GM18951 (cell line): Measurements from ENCODE around the gene THNSL1.
"Not testable (repeated sequence)": the region's sequence is repeated elsewhere in the genome, so short reads cannot be mapped to it uniquely, and the experiment has no call there.

Experiments
- POLR2A ChIP-seq: IDR thresholded peaks from 4 replicates; pipeline ENCODE4 v1.6.1; 2011; ENCODE audit warnings: mild to moderate bottlenecking; ENCODE audit not compliant: insufficient read length, insufficient read depth; ENCODE audit errors: extremely low read depth
- in situ Hi-C: fragments of 300-500 bp; cut with MboI; formaldehyde crosslinking; loops from one replicate; pipeline ENCODE4 v1.12.0; 2022; ENCODE audit warnings: low sequenced_read_pairs, mixed read lengths, inconsistent platforms; ENCODE audit not compliant: unreplicated experiment

THNSL1 gene, protein sequence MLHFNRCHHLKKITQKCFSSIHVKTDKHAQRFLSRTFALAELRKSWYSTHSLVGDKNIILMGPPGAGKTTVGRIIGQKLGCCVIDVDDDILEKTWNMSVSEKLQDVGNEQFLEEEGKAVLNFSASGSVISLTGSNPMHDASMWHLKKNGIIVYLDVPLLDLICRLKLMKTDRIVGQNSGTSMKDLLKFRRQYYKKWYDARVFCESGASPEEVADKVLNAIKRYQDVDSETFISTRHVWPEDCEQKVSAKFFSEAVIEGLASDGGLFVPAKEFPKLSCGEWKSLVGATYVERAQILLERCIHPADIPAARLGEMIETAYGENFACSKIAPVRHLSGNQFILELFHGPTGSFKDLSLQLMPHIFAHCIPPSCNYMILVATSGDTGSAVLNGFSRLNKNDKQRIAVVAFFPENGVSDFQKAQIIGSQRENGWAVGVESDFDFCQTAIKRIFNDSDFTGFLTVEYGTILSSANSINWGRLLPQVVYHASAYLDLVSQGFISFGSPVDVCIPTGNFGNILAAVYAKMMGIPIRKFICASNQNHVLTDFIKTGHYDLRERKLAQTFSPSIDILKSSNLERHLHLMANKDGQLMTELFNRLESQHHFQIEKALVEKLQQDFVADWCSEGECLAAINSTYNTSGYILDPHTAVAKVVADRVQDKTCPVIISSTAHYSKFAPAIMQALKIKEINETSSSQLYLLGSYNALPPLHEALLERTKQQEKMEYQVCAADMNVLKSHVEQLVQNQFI

DNA sequence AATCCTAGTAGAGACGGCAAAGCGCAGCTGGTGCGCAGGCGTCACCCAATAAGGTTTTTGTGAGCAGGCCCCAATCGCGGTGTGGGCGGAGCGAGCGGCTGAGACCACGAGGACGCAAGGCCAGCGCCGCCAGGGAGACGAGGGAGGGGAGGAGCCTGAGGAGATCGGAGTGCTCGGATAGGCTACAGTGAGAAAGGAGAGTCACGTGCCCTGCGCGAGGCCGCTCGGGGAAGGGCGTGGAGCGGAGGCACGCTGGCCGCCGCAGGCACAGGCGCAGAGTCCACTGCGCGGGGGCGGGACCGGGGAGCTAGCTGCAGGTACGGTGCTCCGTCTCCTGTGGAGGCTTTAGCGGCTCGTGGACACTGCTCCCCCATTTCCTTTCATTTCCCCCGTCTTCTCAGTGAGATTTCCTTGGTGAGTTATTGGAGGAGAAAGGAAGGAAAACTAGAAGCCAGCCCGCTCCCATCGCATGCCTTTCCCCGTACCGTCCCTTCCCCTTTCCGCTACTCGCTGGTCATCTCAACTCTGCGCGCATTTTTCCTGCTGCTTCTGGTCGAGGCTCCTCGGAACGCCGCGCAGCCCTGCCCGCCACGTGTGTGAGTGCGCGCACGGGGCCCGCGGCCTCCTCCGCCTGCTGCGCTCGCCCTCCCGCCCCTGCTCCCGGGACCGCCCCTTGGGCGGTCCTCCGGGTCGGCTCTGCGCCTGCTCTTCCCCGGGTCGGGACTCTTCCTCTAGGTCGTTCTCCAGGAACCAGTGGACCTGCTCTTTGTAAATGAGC lies at the start of gene THNSL1:
THNSL1 (plus strand) TSS at position 237 of the 778 bp plus-strand sequence. CDS start 6,612 bp downstream, outside the sequence.
- in situ Hi-C loops: no loop called here
- TF ChIP-seq POLR2A: peak; percentile 85

DNA sequence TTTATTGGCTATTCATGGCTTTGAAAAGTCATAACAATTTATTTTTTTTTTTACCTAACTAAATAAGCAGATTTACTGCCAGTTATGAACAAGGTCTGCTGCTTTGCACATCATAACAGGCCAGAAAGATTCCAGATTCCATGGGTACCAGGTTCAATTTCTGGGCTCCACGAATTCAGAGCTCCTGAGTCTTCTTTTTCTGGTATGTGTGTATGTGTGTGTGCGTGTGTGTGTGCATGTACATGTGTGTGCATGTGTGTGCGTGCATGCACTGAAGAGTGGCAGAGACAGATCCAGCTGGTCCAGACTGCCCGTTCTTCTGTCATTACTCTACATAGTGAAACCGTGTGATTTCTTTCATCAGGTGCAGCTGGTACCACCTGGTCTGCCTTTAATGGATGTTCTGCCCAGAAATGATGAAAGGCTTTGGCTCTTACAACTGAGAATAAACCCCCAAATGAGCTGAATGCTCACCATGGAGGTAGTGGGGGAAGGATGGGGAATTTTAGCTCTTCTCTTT lies 49.4 kb upstream of the THNSL1 start:
- in situ Hi-C loops: no loop called here
- no peak for TF ChIP-seq POLR2A

DNA sequence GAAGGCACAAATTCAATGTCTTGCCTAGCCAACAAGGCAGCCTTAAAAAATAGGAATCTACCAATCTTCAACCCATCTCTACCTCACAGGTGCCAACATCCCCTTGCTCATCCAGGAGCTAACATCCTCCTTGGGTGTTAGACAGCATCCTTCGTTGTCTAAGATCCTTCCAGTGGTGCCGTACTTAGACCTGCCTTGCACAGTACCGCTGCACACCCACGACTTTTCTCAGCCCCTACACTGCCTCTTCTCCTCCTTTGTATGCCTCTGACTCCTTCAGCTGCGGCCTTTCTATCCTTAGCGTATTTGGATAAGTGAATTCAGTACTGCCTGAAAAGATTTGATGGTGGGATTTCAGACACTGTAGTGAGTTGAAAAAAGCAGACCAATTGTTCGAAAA lies 48.1 kb upstream of the THNSL1 start:
- in situ Hi-C loops: no loop called here
- no peak for TF ChIP-seq POLR2A

DNA sequence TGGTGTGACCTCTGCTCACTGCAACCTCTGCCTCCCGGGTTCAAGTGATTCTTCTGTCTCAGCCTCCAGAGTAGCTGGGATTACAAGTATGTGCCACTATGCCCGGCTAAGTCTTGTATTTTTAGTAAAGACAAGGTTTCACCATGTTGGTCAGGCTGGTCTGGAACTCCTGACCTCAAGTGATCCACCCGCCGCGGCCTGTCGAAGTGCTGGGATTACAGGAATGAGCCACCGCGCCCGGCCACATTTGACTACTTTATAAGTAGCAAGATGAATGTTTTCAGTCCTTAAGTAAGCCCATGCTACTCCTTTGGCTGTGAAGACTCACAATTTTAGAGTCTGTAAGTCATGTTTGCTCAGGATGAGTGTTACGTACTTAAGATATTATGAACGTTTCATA lies 47.5 kb upstream of the THNSL1 start:
- in situ Hi-C loops: not testable (repeated sequence)

DNA sequence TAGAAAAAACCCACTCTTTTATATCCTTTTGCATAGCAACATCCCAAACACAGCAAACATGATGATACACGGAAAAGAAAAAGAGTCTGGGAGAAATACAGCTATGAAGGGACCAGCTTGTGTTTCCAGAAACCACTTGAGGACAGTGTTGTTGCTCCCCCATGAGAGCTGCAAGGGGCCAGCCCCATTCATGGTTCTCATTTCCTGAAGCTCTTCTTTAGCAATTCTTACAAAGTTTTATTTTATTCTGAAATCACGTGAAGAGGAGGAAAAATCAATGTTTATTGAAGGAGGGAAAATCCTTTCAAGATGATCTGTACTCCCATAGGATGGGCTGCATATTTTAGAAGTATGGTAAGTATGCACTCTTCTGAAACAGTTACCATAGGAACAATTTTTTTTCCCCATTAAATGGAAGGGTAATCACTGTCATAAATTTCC lies 46.6 kb upstream of the THNSL1 start:
- in situ Hi-C loops: no loop called here
- TF ChIP-seq POLR2A: no peak

DNA sequence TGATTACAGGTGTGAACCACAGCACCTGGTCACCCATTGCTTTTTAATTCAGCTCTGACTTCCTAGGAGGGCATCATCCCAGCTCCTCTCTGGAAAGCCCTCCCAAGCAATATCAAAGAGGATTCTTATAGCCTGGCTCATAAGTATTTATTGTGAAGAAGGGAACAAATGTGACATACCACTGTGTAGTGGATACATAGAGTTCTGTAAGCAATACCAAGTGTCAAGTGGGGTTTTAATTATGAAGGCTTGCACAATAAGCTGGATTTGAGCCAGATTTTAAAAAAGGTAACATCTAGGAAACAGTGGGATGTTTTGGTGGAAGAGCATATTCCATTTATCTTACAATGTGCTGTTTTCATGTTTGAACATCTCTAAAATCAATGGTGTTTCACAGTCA lies 45.0 kb upstream of the THNSL1 start:
- in situ Hi-C loops: no loop called here
- no peak for TF ChIP-seq POLR2A

DNA sequence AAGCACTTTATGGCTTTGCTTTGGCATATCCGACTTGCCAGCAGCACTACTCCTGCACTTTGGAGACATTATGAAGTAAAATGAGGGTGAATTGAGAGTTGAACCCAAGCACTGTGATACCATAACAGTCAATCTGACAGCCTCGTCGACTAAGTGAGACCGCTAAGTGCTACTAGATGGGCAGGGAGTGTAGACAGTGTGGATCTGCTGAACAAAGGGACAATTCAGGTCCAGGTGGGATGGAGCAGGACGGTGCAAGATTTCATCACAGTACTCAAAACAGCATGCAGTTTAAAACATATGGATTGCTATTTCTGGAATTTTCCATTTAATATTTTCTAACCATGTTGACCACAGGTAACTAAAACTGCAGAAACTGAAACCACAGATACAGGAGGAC lies 43.2 kb upstream of the THNSL1 start:
- no peak for TF ChIP-seq POLR2A
- in situ Hi-C loops: no loop called here

DNA sequence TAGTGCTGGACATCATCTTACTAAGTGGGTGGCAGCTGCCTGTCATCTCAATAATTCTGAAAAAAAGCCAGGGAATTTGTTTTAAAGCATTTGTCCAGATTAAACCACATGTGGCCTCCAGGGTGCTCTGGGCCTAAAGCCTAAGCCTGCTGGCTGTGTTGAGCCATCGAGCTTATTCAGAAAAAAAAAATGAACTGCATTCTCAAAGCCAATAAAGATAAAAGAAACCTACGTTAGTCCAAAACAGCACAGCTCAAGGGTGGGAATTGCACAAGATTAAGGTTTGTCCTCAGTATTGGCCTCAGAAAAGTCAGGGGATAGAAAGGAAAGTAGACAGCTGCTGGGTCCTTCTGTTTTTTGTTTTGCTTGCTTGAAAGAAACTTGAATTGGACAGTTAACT lies 41.4 kb upstream of the THNSL1 start:
- no peak for TF ChIP-seq POLR2A
- in situ Hi-C loops: no loop called here

DNA sequence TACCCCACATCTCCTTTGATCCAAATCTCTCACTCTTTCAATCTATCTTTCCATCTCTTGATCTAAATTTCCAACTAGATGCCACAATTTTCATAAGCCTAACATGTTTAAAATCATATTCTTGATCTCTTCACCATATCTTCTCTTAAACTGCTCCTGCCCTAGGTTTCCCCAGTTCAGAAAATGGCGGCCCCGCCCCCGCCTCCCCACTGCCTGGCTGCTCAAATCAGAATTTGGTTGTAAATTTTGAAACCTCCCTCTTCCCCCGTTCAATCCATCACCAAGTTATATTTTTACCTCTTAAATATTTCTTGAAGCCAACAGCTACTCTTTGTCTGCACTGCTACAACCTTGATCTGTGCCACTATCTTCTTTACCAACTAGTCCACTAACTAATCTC lies 36.7 kb upstream of the THNSL1 start:
- in situ Hi-C loops: no loop called here
- no peak for TF ChIP-seq POLR2A

DNA sequence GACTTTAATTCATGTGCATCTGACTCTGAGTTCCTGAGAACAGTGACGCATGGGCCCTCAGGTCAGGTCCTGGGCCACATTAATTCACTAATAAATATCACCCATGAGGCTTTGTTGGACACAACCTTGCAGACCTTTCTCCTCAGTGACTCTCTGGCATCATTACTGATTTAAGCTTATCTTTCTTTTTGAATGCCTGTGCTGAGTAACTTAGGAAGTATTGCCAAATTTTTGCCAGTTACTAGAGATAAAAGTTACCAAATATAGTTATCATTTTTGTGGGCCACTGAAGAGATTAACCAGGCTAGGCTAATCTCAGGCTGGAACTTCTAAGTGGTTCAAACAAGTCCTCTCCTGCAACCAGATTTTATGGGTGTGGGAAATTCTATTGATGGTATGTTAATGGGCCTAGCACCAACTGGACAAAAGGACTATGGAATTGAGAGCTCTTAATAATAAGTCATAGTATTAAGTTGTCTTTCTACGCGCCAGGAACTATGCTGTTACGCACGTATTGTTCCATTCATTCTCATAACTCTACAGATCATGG lies 35.2 kb upstream of the THNSL1 start:
- in situ Hi-C loops: no loop called here

DNA sequence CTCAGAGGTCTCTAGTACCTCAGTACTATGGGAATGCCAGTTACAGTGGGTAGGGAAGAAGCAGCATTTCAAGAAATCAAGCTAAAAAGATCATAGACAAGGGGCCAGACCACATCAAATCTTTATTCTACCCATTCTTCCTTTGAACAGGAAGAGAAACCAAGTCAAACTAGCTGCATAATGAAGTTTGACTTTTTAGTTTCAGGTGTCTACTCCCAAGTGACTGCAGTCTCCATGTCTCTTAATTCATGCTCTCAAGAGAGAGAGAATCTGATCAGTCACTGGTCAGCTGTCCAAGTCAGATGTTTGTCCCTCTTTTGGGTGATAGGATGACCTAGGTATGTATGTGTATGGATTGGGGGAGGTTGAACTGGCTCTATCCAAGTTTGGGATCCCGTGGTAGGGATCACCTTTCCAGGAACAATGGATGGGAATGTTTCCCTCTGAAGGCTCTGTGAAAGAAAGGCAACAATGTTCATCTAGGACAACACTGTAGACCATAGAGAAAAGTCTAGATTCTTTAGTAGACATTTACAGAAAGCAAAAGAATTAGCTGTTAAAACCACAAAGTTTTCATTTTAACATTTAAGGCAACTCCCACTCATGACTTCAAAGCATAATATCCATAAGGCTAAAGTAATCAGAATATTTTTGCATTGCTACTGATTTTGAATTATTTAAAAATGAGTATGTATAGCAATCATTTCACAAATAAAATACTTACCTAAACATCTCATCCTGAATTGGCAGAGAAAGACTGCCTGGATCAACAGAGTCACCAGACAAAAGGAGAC lies 33.9 kb upstream of the THNSL1 start:
- TF ChIP-seq POLR2A: no peak
- in situ Hi-C loops: no loop called here

More for the DNA sequence above, 35.2 kb upstream of the THNSL1 start:
- TF ChIP-seq POLR2A: no peak

DNA sequence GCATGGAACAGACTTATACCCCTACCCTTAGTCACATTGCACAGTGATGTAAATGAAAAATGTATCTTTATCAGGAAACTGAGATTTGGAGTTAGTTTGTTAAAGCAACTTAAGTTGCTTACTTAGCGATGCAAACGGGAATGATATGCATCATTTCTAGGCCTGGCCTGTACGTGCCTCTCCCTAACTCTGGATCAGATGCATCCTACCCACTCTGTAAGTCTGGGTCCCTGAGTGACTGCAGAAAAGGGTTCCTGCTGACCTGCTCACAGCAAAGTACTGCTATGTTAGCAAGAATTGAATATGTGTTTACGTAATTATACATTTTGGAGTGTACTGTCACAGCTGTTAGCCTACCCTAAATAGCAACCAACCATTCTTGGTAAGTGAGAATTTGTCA lies 33.3 kb upstream of the THNSL1 start:
- no peak for TF ChIP-seq POLR2A
- in situ Hi-C loops: no loop called here
